HepG2 (cell line): ENCODE data around the gene NCMAP. TPM values are rescaled to one million over a fixed set of nuclear protein-coding genes. Genes with fewer than 3 reads are reported as not detected.

Experiments
- GATAD1 ChIP-seq: IDR thresholded peaks from 2 replicates; pipeline ENCODE4 v1.6.1; 2016; ENCODE audit warnings: missing genetic modification reagents, missing compliant biosample characterization
- HNRNPK ChIP-seq: fragments of 200-400 bp; formaldehyde crosslinking; IDR thresholded peaks from 2 replicates; pipeline ENCODE4 v1.6.1; 2018; ENCODE audit warnings: low read length, low read depth, moderate library complexity, mild to moderate bottlenecking; ENCODE audit not compliant: poor library complexity, severe bottlenecking
- JUND ChIP-seq: sonication (generic); formaldehyde crosslinking; IDR thresholded peaks from 2 replicates; pipeline ENCODE4 v1.8.0; 2022; ENCODE audit warnings: mild to moderate bottlenecking, missing genetic modification reagents
- MAFF ChIP-seq: IDR thresholded peaks from 2 replicates; pipeline ENCODE4 v1.6.1; 2011; ENCODE audit warnings: low read depth, low read length, improper control_type of control experiment
- MED1 ChIP-seq: sonication (generic); formaldehyde crosslinking; IDR thresholded peaks from 2 replicates; pipeline ENCODE4 v1.4.0; 2020; ENCODE audit warnings: missing genetic modification reagents
- MTF2 ChIP-seq: sonication (generic); formaldehyde crosslinking; IDR thresholded peaks from 2 replicates; pipeline ENCODE4 v1.5.0; 2020; ENCODE audit warnings: missing genetic modification reagents, borderline replicate concordance
- TBX3 ChIP-seq: fragments of 450-650 bp; IDR thresholded peaks from 2 replicates; pipeline ENCODE4 v1.6.1; 2017; ENCODE audit warnings: antibody characterized with exemption, mild to moderate bottlenecking, inconsistent platforms, borderline replicate concordance
- ZNF260 ChIP-seq: sonication (generic); formaldehyde crosslinking; IDR thresholded peaks from 2 replicates; pipeline ENCODE4 v1.4.0; 2020; ENCODE audit warnings: missing genetic modification reagents, low read depth, mild to moderate bottlenecking, borderline replicate concordance
- ZNF547 ChIP-seq: sonication (generic); formaldehyde crosslinking; IDR thresholded peaks from 2 replicates; pipeline ENCODE4 v1.5.1; 2020; ENCODE audit warnings: mild to moderate bottlenecking, missing genetic modification reagents
- polyA plus RNA-seq, 8 experiments: library from polyadenylated mRNA; depleted of rRNA in 3 of 8; stranded (reverse) in 7 of 8; unstranded in 1 of 8; fragments of >200 nt; fragmentation: Illumina TruSeq in 4 of 8; extraction: Trizol in 4 of 8; gene quantifications; 2 replicates each; pipeline versions ENCODE4 v1.2.1 to v1.2.3, GENCODE V29; 2011 to 2016; ENCODE audit warnings: low read depth in 4 of 8, missing spikeins in 1 of 8, mixed read lengths in 1 of 8; ENCODE audit not compliant: insufficient read depth in 1 of 8
- total RNA-seq, 5 experiments: library from RNA; depleted of rRNA; stranded (reverse); fragments of >200 nt; fragmentation: Illumina TruSeq; extraction: Trizol; gene quantifications; 2 replicates each; pipeline ENCODE4 v1.2.3, GENCODE V29; 2016; ENCODE audit warnings: low read depth in 1 of 5
- TF ChIP-seq, protein P1 (sequence below): IDR thresholded peaks from 2 replicates; pipeline ENCODE4 v1.6.1; 2016; ENCODE audit warnings: missing biosample characterization, missing genetic modification reagents, low read depth
- TF ChIP-seq, protein P2 (sequence below): sonication (generic); formaldehyde crosslinking; IDR thresholded peaks from 2 replicates; pipeline ENCODE4 v1.4.0; 2020; ENCODE audit warnings: missing genetic modification reagents, borderline replicate concordance
- TF ChIP-seq, protein P3 (sequence below): sonication (generic); formaldehyde crosslinking; IDR thresholded peaks from 2 replicates; pipeline ENCODE4 v1.4.0; 2020; ENCODE audit warnings: mild to moderate bottlenecking, low read depth, missing genetic modification reagents
- TF ChIP-seq, protein P4 (sequence below): IDR thresholded peaks from 2 replicates; pipeline ENCODE4 v1.6.1; 2012; ENCODE audit warnings: low read depth, low read length, improper control_type of control experiment
- TF ChIP-seq, protein P5 (sequence below): sonication (generic); formaldehyde crosslinking; IDR thresholded peaks from 2 replicates; pipeline ENCODE4 v1.5.0; 2020; ENCODE audit warnings: missing genetic modification reagents
- TF ChIP-seq, protein P6 (sequence below): sonication (generic); formaldehyde crosslinking; IDR thresholded peaks from 2 replicates; pipeline ENCODE4 v1.9.0; 2021; ENCODE audit warnings: missing genetic modification reagents, borderline replicate concordance

Gene NCMAP
- total and polyA plus RNA-seq, 2 of the 13 experiments (the other 11 are each of a cell fraction or from before 2014, with no cell fraction given) = 2.7 to 20.0 TPM

DNA sequence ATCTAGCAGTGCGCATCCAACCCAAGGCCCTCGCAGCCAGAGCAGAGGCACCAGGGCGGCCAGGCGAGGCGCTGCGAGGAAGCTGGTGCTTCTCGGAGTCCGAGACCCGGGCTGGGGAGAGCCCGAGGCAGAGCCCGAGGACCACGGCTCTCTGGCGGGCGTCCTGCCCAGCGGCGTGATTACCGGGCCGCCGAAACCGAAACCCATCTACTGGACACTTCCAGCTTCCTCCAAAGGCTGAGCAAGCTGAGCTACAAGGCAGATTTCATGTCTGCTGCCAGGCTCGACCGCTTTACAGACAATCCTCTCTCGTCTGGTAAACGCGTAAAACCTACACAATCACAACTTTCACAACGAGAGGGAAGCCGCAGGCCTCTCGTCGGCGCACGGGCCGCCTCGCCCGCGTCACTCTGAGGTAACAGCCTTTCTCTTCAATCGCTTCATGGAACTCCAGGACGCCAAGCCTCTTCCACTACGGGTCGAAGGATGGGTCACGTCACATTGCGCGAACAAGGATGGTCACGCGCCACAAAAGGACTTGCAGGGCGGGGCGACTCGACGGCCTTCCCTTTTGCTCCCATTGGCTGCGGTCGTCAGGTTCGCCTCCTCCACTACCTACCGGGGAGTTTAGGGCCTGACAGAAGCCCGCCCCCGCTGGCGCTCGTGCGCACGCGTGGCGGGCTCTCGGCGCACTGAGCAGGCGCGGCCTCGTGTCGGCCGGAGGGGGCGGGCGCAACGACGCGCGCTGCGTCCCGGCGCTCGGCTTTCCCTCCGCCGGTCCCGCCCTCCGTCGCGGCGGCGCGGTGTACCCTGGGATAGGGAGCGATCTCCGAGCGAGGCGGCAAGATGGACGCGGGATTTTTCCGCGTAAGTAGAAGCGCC is 86.8 kb downstream of the NCMAP start, which contains the start of gene SRRM1 (continued):
- TF ChIP-seq, protein P1, sequence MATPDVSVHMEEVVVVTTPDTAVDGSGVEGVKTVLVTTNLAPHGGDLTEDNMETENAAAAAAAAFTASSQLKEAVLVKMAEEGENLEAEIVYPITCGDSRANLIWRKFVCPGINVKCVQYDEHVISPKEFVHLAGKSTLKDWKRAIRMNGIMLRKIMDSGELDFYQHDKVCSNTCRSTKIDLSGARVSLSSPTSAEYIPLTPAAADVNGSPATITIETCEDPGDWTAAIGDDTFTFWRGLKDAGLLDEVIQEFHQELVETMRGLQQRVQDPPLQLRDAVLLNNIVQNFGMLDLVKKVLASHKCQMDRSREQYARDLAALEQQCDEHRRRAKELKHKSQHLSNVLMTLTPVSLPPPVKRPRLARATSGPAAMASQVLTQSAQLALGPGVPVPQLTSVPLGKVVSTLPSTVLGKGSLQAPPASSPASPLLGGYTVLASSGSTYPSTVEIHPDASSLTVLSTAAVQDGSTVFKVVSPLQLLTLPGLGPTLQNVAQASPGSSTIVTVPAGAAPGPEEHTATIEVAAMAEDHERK (CRISPR knock-in tag) = peak; percentile 75
- TF ChIP-seq, protein P2, sequence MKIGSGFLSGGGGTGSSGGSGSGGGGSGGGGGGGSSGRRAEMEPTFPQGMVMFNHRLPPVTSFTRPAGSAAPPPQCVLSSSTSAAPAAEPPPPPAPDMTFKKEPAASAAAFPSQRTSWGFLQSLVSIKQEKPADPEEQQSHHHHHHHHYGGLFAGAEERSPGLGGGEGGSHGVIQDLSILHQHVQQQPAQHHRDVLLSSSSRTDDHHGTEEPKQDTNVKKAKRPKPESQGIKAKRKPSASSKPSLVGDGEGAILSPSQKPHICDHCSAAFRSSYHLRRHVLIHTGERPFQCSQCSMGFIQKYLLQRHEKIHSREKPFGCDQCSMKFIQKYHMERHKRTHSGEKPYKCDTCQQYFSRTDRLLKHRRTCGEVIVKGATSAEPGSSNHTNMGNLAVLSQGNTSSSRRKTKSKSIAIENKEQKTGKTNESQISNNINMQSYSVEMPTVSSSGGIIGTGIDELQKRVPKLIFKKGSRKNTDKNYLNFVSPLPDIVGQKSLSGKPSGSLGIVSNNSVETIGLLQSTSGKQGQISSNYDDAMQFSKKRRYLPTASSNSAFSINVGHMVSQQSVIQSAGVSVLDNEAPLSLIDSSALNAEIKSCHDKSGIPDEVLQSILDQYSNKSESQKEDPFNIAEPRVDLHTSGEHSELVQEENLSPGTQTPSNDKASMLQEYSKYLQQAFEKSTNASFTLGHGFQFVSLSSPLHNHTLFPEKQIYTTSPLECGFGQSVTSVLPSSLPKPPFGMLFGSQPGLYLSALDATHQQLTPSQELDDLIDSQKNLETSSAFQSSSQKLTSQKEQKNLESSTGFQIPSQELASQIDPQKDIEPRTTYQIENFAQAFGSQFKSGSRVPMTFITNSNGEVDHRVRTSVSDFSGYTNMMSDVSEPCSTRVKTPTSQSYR = no peak
- TF ChIP-seq MAFF = no peak
- TF ChIP-seq, protein P3, sequence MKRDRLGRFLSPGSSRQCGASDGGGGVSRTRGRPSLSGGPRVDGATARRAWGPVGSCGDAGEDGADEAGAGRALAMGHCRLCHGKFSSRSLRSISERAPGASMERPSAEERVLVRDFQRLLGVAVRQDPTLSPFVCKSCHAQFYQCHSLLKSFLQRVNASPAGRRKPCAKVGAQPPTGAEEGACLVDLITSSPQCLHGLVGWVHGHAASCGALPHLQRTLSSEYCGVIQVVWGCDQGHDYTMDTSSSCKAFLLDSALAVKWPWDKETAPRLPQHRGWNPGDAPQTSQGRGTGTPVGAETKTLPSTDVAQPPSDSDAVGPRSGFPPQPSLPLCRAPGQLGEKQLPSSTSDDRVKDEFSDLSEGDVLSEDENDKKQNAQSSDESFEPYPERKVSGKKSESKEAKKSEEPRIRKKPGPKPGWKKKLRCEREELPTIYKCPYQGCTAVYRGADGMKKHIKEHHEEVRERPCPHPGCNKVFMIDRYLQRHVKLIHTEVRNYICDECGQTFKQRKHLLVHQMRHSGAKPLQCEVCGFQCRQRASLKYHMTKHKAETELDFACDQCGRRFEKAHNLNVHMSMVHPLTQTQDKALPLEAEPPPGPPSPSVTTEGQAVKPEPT = peak; percentile 64; the same call in 1 of the 2 replicates
- TF ChIP-seq ZNF547 (CRISPR knock-in tag) = peak; percentile 82; the same call in 1 of the 2 replicates
- TF ChIP-seq, protein P4, sequence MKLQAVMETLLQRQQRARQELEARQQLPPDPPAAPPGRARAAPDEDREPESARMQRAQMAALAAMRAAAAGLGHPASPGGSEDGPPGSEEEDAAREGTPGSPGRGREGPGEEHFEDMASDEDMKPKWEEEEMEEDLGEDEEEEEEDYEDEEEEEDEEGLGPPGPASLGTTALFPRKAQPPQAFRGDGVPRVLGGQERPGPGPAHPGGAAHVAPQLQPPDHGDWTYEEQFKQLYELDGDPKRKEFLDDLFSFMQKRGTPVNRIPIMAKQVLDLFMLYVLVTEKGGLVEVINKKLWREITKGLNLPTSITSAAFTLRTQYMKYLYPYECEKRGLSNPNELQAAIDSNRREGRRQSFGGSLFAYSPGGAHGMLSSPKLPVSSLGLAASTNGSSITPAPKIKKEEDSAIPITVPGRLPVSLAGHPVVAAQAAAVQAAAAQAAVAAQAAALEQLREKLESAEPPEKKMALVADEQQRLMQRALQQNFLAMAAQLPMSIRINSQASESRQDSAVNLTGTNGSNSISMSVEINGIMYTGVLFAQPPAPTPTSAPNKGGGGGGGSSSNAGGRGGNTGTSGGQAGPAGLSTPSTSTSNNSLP = no peak
- TF ChIP-seq ZNF260 (CRISPR knock-in tag) = no peak
- no peak for TF ChIP-seq HNRNPK
- no peak for TF ChIP-seq MTF2
- TF ChIP-seq GATAD1 = peak; percentile 91
- TF ChIP-seq JUND (CRISPR knock-in tag) = no peak
- TF ChIP-seq MED1 (CRISPR knock-in tag) = peak; percentile 69; the same call in 1 of the 2 replicates
- TF ChIP-seq, protein P5, sequence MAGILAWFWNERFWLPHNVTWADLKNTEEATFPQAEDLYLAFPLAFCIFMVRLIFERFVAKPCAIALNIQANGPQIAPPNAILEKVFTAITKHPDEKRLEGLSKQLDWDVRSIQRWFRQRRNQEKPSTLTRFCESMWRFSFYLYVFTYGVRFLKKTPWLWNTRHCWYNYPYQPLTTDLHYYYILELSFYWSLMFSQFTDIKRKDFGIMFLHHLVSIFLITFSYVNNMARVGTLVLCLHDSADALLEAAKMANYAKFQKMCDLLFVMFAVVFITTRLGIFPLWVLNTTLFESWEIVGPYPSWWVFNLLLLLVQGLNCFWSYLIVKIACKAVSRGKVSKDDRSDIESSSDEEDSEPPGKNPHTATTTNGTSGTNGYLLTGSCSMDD = no peak
- TF ChIP-seq, protein P6, sequence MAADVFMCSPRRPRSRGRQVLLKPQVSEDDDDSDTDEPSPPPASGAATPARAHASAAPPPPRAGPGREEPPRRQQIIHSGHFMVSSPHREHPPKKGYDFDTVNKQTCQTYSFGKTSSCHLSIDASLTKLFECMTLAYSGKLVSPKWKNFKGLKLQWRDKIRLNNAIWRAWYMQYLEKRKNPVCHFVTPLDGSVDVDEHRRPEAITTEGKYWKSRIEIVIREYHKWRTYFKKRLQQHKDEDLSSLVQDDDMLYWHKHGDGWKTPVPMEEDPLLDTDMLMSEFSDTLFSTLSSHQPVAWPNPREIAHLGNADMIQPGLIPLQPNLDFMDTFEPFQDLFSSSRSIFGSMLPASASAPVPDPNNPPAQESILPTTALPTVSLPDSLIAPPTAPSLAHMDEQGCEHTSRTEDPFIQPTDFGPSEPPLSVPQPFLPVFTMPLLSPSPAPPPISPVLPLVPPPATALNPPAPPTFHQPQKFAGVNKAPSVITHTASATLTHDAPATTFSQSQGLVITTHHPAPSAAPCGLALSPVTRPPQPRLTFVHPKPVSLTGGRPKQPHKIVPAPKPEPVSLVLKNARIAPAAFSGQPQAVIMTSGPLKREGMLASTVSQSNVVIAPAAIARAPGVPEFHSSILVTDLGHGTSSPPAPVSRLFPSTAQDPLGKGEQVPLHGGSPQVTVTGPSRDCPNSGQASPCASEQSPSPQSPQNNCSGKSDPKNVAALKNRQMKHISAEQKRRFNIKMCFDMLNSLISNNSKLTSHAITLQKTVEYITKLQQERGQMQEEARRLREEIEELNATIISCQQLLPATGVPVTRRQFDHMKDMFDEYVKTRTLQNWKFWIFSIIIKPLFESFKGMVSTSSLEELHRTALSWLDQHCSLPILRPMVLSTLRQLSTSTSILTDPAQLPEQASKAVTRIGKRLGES (CRISPR knock-in tag) = no peak
- TF ChIP-seq TBX3 = no peak
